Activated CD8-positive, alpha-beta T cell treated with anti-CD3 and anti-CD28 coated beads for 36 hours (primary cell): Measurements from ENCODE around the gene CCDC70. TPM values are rescaled to one million over a fixed set of nuclear protein-coding genes. Genes with fewer than 3 reads are reported as not detected.

Experiments used
- ATAC-seq: fragments of 200-7000 bp; cut with Tn5 transposase; one replicate; pipeline ENCODE4 v1.10.0; 2021; ENCODE audit warnings: mild to moderate bottlenecking, moderate library complexity
- CTCF ChIA-PET: fragments of 350-600 bp; sonication (Branson Sonifier 250); formaldehyde crosslinking; loops from one replicate; lab custom pipeline; 2021; ENCODE audit warnings: antibody characterized with exemption; lab: Charles Lee
- POLR2A ChIA-PET: fragments of 350-600 bp; sonication (Branson Sonifier 250); formaldehyde crosslinking; loops from one replicate; lab custom pipeline; 2021; ENCODE audit warnings: antibody characterized with exemption; lab: Charles Lee
- DNase-seq: peaks from one replicate; pipeline ENCODE4 v3.0.0-alpha.2; 2020
- H3K27ac Mint-ChIP-seq: one replicate; pipeline ENCODE4 v1.8.0; 2021; ENCODE audit warnings: mild to moderate bottlenecking, mixed read lengths
- H3K27me3 Mint-ChIP-seq: one replicate; pipeline ENCODE4 v1.8.0; 2021; ENCODE audit warnings: mixed read lengths
- H3K36me3 Mint-ChIP-seq: one replicate; pipeline ENCODE4 v1.8.0; 2021; ENCODE audit warnings: low read depth, mixed read lengths
- H3K4me1 Mint-ChIP-seq: one replicate; pipeline ENCODE4 v1.8.0; 2021; ENCODE audit warnings: low read depth, mixed read lengths
- H3K4me3 Mint-ChIP-seq: one replicate; pipeline ENCODE4 v1.8.0; 2021; ENCODE audit warnings: mild to moderate bottlenecking, moderate library complexity, mixed read lengths
- H3K9me3 Mint-ChIP-seq: one replicate; pipeline ENCODE4 v1.8.0; 2021; ENCODE audit warnings: mixed read lengths
- intact Hi-C: fragments of 100-400 bp; cut with micrococcal nuclease; formaldehyde crosslinking; loops from one replicate; pipeline ENCODE4 v1.10.0; 2022
- total RNA-seq, 2 experiments: library from RNA; stranded (reverse); gene quantifications; one replicate each; pipeline ENCODE4 v1.2.3, GENCODE V29; 2021
- TF ChIP-seq, protein P1 (sequence below): fragments of 200-600 bp; IDR thresholded peaks from one replicate; pipeline ENCODE4 v1.8.0; 2022; ENCODE audit warnings: antibody characterized with exemption, mild to moderate bottlenecking

The CCDC70 gene
- total RNA-seq, 2 experiments from 2014 or later: 0.45 to 0.72 TPM

- no peaks in the 10 kb centered on the region for H3K9me3 Mint-ChIP-seq
- H3K27ac Mint-ChIP-seq: peak overlapping the region; percentile 94
- intact Hi-C loops: loop anchor here (5.0 kb wide), 1 partner anchor 308 kb away; the partner anchor contains the start of gene NEK5
- ChIA-PET CTCF (interaction anchor here (1.0 to 4.9 kb wide), 5 partner anchors 9 to 44 kb away, joined by 4 to 42 read pairs (median 5); no protein-coding TSS in a partner anchor), POLR2A (interaction anchor here (0.5 to 1.5 kb wide), 7 partner anchors 9 to 374 kb away, joined by 3 to 6 read pairs (median 4); no protein-coding TSS in a partner anchor)
- TF ChIP-seq, protein P1, sequence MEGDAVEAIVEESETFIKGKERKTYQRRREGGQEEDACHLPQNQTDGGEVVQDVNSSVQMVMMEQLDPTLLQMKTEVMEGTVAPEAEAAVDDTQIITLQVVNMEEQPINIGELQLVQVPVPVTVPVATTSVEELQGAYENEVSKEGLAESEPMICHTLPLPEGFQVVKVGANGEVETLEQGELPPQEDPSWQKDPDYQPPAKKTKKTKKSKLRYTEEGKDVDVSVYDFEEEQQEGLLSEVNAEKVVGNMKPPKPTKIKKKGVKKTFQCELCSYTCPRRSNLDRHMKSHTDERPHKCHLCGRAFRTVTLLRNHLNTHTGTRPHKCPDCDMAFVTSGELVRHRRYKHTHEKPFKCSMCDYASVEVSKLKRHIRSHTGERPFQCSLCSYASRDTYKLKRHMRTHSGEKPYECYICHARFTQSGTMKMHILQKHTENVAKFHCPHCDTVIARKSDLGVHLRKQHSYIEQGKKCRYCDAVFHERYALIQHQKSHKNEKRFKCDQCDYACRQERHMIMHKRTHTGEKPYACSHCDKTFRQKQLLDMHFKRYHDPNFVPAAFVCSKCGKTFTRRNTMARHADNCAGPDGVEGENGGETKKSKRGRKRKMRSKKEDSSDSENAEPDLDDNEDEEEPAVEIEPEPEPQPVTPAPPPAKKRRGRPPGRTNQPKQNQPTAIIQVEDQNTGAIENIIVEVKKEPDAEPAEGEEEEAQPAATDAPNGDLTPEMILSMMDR: no peak
- no peaks in the 10 kb centered on the region for H3K27me3 Mint-ChIP-seq
- peak overlapping the region; percentile 74 for H3K4me3 Mint-ChIP-seq
- no peaks in the 10 kb centered on the region for H3K36me3 Mint-ChIP-seq
- ATAC-seq (no peak), DNase-seq (no peak)
- peaks cover 89% of the 10 kb centered on the region for H3K4me1 Mint-ChIP-seq
Measured at GRCh38 chr13:51819544-51819943, 42.2 kb upstream of the CCDC70 start.

- H3K27ac Mint-ChIP-seq: peak overlapping the region; percentile 94
- CTCF ChIA-PET: interaction anchor here (0.6 to 4.9 kb wide), 6 partner anchors 8 to 631 kb away, joined by 3 to 42 read pairs (median 4); partner anchors contain the start of genes TMEM272 and VPS36
- H3K27me3 Mint-ChIP-seq: no peaks in the 10 kb centered on the region
- no peaks in the 10 kb centered on the region for H3K9me3 Mint-ChIP-seq
- TF ChIP-seq, protein P1: no peak
- DNase-seq: no peak
- H3K4me1 Mint-ChIP-seq: peaks cover 84% of the 10 kb centered on the region
- POLR2A ChIA-PET: interaction anchor here (0.5 to 1.5 kb wide), 5 partner anchors 9 to 366 kb away, joined by 3 to 4 read pairs (median 4); no protein-coding TSS in a partner anchor
- peak overlapping the region; percentile 74 for H3K4me3 Mint-ChIP-seq
- intact Hi-C loops: no loop called here
- ATAC-seq: no peak
- H3K36me3 Mint-ChIP-seq: no peaks in the 10 kb centered on the region
Measured at GRCh38 chr13:51820016-51820597, 41.7 kb upstream of the CCDC70 start.

DNA sequence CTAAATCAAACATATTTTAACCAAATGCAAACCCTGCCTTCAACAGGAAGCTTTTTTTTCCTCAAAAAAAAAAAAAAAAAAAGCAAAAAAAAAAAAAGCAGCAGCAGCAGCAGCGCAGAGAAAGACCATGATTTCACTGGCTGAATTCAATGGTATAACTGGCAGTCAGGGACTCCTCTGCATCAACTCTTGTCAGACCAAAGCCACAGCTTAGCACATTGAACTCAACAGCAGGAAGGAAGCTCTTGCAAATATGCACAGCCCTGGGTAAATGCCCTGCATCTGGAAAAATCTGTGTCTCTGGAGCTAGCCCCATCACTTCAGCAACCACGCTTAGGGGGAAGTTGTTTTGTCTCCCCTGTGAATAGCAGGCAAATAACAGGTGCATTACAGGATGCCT lies 40.2 kb upstream of the CCDC70 start:
- CTCF ChIA-PET: interaction anchor here (1.0 to 4.9 kb wide), 4 partner anchors 11 to 24 kb away, joined by 3 to 42 read pairs (median 4); partner anchors contain the start of gene TMEM272
- ATAC-seq: no peak
- no peak for DNase-seq
- H3K27ac Mint-ChIP-seq: peak overlapping the region; percentile 94
- H3K4me3 Mint-ChIP-seq: peak overlapping the region; percentile 74
- POLR2A ChIA-PET: interaction anchor here (1.0 to 3.1 kb wide), 7 partner anchors 8 to 369 kb away, joined by 3 to 11 read pairs (median 6); partner anchors contain the start of gene INTS6
- H3K36me3 Mint-ChIP-seq: no peaks in the 10 kb centered on the region
- H3K27me3 Mint-ChIP-seq: no peaks in the 10 kb centered on the region
- no peaks in the 10 kb centered on the region for H3K9me3 Mint-ChIP-seq
- TF ChIP-seq, protein P1: no peak
- H3K4me1 Mint-ChIP-seq: peaks cover 84% of the 10 kb centered on the region
- intact Hi-C loops: loop anchor here (2.0 kb wide), 1 partner anchor 17 kb away; the partner anchor contains the start of gene DHRS12

- H3K9me3 Mint-ChIP-seq: no peaks in the 10 kb centered on the region
- ATAC-seq: peak; percentile 26
Measured at GRCh38 chr13:51822106-51822815, 39.5 kb upstream of the CCDC70 start.

More at GRCh38 chr13:51822106-51822815, 39.5 kb upstream of the CCDC70 start:
- DNase-seq: peak; percentile 53
- Mint-ChIP-seq H3K36me3 (no peaks in the 10 kb centered on the region), H3K4me1 (peaks cover 84% of the 10 kb centered on the region), H3K27me3 (no peaks in the 10 kb centered on the region), H3K27ac (peak overlapping the region; percentile 94), H3K4me3 (peak overlapping the region; percentile 74)
- POLR2A ChIA-PET: interaction anchor here (0.6 to 3.1 kb wide), 9 partner anchors 9 to 369 kb away, joined by 3 to 11 read pairs (median 4); partner anchors contain the start of gene INTS6
- CTCF ChIA-PET: interaction anchor here (1.0 to 8.3 kb wide), 6 partner anchors 8 to 17 kb away, joined by 3 to 119 read pairs (median 6); no protein-coding TSS in a partner anchor
- intact Hi-C loops: loop anchor here (2.0 kb wide), 1 partner anchor 17 kb away; the partner anchor contains the start of gene DHRS12
- TF ChIP-seq, protein P1: no peak
